D341Med (cell line): ENCODE results near the gene XPO5.
"Not testable (repeated sequence)": the region's sequence is repeated elsewhere in the genome, so short reads cannot be mapped to it uniquely, and the experiment has no call there.

ENCODE experiments used
- DNase-seq: peaks from one replicate; pipeline ENCODE4 v3.0.0; 2012; ENCODE audit warnings: low spot score

The XPO5 gene

DNA sequence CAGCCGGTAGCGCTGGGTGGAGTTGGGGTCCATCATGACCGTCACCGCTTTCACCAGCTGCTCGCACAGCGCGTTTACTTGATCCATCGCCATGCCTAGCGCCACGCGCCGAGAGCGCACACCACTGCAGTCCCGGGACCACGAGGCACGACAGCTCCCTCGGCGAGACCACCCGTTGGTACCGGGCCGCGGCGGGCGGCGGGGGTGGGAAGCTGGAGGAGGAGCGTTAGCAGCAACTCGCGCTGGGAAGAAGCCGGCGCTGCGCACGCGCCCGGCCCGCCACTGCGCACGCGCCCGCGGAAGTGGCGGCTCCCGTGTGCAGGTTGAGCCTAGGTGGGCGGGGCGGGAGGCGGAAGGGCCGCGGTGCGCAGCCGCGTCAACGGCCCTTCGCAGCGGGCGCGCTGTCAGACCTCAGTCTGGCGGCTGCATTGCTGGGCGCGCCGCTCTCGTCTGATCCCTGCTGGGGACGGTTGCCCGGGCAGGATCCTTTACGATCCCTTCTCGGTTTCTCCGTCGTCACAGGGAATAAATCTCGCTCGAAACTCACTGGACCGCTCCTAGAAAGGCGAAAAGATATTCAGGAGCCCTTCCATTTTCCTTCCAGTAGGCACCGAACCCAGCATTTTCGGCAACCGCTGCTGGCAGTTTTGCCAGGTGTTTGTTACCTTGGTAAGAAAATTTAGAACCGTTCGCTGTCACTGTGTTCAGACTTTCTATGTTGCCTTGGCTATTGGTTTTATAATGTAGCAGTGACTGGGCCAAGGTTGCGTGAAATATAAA lies at the start of gene XPO5, which contains the start of gene POLH:
Gene XPO5 (minus strand): TSS at position 267 of the 780 bp plus-strand sequence. CDS start 174 bp downstream, at position 93.
Gene POLH (plus strand): TSS at position 414 of the 780 bp plus-strand sequence. CDS start 6,135 bp downstream, outside the sequence.
- DNase-seq = peak; percentile 99

- DNase-seq = no peak
Observed at GRCh38 chr6:43625393-43625992, 49.7 kb upstream of the XPO5 start.

- DNase-seq = no peak
Observed at GRCh38 chr6:43624786-43625288, 49.0 kb upstream of the XPO5 start.

DNA sequence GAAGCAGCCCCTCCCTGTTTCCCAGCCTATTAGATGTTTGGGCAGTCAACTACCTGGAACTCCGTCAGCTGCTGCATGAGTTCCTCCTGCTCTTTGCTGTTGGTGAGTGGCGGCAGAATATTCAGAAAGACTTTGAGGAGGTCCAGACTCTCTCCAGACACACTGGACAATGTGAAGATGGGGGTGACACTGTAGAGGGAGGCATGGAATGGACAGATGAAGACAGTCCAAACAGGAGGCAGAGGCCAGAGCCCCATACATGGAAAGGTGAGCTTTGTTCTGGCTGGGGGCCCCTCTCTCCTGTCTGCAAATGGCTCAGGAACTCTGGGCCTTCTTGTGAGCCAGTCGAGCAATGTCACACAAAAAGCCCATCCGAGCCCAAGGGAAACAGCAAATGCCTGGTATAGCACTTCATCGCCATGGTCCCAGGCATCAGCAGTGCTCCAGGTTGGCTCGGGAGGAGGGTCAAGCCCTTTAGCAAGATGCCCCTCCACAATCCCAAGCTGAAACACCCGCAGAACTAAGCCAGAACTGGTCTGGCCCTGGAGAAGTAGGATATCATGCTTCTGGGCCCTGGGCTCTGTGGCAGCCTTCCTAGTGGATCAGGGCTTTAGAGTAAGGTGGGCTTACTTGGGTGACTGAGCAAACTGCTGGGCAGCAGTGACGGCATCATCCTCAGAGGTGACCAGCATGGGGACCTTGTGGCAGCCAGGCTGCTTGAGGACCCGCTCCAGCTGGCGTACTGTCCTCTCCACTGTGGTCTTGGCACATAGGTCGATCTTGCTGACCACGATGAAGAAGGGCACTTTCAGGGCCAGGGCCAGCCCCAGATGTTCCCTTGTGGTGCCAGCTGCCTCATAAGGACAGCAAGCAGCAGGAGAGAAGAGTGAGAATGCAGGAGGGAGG lies 48.3 kb upstream of the XPO5 start:
- DNase-seq = no peak

DNA sequence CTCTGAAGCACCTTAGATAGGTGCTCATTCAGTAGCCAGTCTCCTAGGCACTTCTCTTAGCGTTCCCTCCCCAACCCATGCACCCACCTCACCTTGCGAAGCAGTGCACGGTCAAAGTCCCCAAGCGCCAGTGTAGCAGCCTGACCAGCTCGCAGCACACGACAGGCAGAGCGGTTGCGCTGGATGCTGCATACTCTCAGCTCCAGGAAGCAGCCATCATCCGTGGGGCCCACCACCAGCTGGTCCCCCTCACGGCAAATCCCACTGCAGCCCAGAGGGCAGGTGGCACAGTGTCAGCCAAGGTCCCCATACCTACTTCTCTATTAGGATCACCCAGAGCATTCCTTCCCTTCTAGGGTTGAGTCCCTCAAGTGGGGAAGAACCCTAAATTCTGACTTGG lies 46.7 kb upstream of the XPO5 start:
- no peak for DNase-seq

GRCh38 chr6:43621836-43622180 lies 46.0 kb upstream of the XPO5 start:
- DNase-seq = no peak

DNA sequence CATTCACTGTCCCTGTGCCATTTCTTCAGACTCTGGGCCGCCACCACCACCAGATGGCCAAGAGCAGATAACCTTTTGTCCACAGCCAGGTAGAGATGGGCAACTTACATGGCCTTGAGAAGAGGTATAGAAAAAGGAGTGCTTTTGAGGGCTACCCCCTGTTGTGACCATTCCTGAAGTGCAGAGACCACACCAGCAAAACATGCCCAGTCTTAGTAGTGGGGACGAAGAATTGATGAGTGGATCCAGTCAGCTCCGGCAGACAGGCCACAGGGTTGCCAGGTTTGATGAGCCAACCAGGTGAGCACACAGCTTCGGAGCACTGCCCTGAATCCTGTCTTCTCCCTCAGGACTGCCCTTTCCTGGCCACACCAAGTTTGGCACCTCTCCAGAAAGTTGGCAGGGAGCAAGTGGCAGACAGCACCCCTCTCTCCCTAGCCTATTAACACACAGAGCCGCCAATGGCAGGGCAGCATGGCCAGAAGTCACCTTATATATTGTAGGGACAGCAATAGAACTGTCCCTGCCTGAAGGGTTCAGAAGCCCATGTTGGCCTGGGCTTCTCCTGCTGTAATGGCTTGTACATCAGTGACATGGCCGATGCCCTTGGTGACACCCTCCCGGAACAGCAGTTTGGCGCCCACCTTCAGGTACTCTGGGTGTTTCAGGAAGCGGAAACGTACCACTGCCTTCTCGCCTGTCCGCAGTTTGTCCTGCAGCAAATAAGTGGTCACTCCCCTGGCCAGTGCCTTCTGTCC lies 45.4 kb upstream of the XPO5 start:
- no peak for DNase-seq

DNA sequence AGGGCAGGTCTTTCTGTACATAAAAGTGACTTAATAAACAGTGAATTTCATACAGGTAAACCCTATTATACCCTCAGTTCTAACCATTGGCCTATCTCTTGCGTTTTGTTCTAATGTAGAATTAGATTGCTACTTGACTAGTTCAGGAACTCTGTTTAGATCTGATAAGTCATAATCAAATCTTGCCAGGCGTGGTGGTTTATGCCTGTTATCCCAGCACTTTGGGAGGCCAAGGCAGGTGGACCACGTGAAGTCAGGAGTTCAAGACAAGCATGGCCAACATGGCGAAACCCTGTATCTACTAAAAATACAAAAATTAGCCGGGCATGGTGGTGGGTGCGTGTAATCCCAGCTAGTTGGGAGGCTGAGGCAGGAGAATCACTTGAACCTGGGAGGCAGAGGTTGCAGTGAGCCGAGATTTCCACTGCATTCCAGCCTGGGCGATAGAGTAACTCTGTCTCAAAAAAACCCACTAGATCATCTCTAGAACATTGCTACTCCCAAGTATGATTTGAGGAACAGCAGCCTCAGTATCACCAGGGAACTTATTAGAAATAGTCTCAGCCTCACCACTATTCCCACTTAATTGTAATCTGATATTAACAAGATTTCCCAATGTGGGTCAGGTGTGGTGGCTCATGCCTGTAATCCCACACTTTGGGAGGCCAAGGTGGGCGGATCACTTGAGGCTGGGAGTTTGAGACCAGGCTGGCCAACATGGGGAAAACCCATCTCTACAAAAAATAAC lies 41.1 kb upstream of the XPO5 start:
- DNase-seq = no peak

DNA sequence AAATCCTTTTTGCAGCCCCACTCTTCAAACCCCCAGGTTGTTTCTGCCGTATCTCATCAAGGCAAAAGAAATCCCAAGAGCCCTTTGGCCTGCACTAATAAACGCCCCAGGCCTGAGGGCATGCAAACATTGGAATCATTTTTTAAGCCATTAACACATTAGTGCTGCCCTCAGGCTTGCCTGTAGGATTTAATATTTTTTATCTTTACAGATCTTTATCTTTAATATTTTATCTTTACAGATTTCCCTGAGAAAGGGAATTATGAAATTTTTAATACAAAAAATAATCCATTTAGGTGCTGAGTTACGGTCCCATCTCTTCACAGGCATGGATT lies 38.5 kb upstream of the XPO5 start:
- DNase-seq = no peak

DNA sequence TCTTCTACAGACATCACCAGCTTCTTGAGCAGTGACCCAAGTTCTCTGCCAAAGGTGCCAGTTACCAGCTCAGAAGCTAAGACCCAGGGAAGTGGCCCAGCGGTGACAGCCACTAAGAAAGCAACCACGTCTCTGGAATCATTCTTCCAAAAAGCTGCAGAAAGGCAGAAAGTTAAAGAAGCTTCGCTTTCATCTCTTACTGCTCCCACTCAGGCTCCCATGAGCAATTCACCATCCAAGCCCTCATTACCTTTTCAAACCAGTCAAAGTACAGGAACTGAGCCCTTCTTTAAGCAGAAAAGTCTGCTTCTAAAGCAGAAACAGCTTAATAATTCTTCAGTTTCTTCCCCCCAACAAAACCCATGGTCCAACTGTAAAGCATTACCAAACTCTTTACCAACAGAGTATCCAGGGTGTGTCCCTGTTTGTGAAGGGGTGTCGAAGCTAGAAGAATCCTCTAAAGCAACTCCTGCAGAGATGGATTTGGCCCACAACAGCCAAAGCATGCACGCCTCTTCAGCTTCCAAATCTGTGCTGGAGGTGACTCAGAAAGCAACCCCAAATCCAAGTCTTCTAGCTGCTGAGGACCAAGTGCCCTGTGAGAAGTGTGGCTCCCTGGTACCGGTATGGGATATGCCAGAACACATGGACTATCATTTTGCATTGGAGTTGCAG lies 38.0 kb upstream of the XPO5 start:
- DNase-seq = no peak

GRCh38 chr6:43610431-43610830 lies 34.6 kb upstream of the XPO5 start:
- DNase-seq = no peak

GRCh38 chr6:43609402-43609801 lies 33.6 kb upstream of the XPO5 start:
- DNase-seq = no peak

GRCh38 chr6:43608807-43609206 lies 33.0 kb upstream of the XPO5 start:
- no peak for DNase-seq

DNA sequence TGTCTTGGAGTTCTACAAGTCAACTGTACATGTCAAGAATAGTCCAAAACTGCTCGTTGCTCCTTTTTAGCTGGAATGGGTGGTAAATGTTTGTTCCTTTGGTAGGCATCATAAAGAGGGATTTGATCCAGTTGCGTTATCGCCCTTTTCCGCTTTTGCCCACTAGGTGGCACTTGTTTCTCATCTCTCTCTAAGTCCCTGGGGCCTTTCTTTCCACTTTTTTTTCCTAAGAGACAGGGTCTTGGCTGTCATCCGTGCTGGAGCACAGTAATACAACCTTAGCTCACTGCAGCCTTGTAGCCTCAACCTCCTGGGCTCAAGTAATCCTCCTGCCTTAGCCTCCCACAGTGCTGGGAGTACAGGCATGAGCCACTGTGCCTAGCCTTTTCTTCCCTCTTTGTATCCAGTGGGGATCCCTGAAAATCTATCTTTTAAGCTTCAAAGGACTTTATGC lies 32.5 kb upstream of the XPO5 start:
- DNase-seq = peak; percentile 77

- DNase-seq = no peak
Observed at GRCh38 chr6:43606019-43606418, 30.2 kb upstream of the XPO5 start.

- DNase-seq = no peak
Observed at GRCh38 chr6:43604174-43604573, 28.3 kb upstream of the XPO5 start.

DNA sequence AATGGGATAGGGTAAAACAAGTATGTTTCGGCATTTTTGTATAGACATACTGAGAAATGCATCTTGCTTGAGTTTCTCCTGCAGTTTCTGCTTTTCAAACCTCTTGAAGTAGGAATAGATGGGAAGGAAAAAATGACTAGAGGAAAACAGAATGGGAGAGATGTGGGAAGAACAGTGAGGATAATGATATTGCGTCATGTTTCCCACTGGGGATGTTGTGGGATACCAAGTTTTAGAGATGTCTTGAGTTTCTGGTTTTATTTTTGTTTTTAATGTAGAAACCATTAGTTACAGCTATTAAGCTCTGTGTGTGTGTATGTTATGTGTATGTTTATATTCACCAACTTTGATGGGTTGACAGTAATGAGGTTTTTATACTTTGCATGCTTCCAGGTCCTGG lies 24.8 kb upstream of the XPO5 start:
- DNase-seq = no peak

GRCh38 chr6:43593938-43594337 lies 18.1 kb upstream of the XPO5 start:
- DNase-seq = no peak

DNA sequence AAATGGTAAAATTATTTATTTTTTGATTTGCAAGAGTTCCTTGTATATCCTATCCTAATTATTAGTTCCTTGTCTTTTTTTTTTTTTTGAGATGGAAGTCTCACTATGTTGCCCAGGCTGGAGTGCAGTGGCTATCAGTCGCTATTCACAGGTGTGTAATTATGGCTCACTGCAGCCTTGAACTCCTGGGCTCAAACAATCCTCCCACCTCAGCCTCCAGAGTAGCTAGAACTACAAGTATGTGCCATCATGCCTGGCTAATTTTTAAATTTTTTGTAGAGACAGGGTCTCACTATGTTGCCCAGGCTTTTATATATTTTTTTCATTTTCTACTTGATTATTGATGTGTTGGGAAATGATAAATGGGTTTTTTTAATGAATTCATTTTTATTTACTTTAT lies 13.7 kb upstream of the XPO5 start:
- not testable (repeated sequence) for DNase-seq

DNA sequence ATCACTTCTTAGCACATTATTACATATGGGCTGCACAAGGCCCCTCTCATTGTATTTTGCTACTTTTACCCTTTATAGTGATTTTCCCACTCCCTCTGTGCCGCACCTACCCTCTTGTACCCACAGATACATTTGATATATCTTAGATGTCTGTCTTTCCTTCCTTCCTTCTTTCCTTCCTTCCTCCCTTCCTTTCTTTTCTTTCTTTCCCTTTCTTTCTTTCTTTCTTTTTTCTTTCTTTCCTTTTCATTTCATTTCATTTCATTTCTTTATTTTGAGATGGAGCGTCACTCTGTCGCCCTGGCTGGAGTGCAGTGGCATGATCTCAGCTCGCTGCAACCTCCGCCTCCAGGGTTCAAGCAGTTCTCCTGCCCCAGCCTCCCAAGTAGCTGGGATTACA lies 12.4 kb upstream of the XPO5 start:
- no peak for DNase-seq
